CD4-positive, alpha-beta T cell treated with Interleukin-21 for 1 hour (primary cell): ENCODE measurements around the gene THAP2.

Source experiments
- DNase-seq: peaks from one replicate; pipeline ENCODE4 v3.0.0-alpha.2; 2020

The THAP2 gene

DNA sequence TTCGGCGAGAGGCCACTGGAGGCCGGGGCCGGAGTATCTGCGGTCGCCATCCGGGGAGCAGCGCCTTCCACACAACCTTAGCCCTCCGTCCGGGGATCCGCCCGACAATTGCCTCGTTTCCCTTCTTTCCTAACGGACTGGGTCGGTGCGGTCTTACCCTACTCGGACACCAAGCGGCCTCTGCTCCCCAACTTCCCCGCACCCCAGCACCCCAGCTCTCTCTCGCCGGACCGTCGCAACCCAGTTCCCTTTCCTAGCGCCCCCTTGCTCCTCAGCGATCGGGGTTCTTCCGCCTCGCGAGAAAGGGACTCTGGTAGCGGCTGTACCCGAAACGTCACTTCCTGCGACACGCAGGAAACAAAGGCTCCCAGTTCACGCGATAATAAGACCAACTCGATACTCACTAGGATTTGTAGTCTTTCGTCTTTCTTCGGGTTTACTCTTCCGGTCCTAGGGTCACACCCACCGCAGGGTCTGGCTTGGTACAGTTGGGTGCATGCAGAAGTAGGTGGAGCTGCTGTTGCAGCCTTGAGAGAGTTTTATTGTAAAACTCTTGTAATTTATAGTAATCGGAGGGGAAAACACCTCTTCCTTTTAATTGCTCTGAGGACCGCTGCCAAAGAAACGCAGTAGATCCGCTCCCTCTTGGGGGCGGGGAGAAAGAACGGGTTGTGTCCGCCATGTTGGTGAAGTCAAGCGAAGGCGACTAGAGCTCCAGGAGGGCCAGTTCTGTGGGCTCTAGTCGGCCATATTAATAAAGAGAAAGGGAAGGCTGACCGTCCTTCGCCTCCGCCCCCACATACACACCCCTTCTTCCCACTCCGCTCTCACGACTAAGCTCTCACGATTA lies at the start of gene THAP2, which contains the start of gene ZFC3H1:
Gene THAP2, plus strand, starts transcription at position 741 of the 850 bp plus-strand sequence. CDS start 209 bp downstream, outside the sequence.
Gene ZFC3H1, minus strand, starts transcription at position 288 of the 850 bp plus-strand sequence. Its CDS starts 238 bp downstream, at position 50.
- peak; percentile 98 for DNase-seq

DNA sequence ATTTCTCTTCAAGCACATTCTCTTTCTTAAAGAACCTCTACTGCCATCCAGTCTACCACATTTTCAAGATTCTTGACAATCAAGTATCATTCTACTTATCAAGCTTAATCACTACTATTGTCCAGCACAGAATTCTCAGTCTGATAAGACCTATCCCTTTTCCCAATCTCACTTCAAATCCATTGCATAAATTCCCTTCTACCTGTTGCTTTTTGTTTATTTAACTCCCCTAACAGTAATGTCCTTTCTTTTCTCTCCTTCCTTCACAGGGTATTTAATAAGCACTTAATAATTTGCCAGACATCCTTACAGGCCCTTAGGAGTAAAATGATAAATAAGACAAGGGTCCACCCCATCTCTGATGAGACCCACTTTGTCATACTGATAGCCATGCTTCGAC lies 42.2 kb upstream of the THAP2 start:
- no peak for DNase-seq

DNA sequence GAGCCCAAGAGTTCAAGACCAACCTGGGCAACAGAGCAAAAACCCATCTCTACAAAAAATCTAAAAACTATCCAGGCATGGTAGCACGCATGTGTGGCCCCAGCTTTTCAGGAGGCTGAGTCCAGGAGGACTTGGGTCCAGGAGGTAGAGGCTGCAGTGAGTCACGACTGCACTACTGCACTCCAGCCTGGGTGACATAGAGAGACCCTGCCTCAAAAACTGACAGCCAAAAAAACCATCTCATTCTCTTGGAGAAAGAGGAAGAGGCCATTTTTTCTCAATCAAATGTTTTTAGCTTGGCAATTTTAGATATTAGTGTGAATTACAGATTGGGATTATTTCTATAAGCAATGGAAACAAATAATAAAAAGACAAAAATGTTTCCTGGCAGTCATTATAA lies 38.6 kb upstream of the THAP2 start:
- no peak for DNase-seq

DNA sequence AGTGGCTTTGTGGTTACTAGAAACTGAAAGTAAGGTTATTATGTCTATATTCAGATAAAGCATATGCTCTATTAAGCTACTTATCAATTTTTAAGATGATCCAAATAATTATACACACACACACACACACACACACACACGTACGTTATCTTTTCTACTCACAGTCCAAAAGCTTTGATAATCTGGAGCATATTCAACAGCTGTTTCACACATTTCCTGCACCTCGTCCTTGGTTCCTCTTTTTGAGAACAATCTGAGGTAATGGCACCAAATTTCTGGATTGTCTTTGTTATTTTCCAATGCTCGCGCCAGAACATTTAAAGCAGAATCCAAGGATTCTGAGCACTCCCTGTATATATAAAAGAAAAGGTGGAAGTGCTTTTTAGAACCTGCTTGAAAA lies 38.0 kb upstream of the THAP2 start:
- peak; percentile 4 for DNase-seq

DNA sequence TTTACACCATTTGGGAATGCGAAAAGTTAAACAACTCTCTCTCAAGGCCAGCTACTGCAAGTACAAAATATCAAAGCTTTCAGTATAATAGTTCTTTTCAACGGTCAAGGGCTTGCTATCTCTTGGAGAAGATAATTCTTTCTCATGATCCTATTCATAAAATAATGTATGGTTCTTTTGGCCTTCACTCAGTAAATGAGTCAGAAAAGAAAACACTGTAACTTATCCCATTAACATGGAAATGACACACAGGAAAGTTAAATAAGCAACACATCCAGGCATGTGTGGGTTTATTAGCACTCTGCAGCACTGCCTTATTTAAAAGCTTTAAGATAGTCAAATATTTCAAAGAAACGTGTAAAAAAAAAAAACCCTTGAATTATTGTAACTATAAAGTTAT lies 37.3 kb upstream of the THAP2 start:
- DNase-seq = no peak

DNA sequence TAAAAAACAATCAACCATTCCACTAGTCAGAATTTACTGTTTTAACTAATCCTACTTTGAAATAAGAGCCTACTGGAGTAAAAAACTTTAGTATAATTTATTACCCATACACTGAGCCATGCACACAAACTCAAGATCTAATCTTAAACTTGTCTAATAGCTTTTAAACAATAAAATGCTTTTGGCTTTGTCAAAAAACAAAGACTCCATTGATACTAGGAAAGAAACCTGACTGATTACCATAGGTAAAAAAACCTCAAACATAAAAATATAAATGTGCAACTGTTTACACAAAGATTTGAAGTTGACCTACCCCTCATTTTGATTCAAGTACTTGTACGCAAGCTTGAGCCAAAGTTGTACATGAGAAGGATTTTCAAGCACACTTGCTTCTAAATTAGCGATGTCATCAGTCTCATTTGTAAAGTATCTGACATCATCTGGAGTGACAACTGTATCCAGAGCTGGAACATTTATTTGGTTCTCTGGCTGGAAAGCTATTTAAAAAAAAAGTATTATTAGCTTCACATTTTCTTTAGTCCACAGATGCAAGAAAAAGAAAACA lies 36.6 kb upstream of the THAP2 start:
- DNase-seq = no peak

DNA sequence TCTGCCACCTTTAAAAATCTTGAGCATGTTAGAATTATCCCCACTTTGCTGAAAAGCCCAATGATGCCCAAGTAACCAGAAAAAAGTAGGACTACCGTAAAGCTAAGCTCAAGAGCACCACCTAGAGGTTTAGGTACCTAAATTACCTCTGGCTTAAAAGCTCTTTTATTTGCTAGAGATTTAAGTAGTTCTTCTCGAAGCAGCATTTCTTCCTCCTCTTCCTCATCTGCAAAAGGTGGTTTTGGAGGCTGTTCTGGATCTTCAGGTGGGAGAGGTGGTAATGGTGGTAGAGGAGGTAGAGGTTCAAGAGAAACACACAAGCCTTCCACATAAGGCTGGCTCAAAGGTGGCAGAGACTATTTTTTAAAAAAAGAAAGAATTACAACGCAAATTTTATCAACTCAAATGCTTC lies 27.4 kb upstream of the THAP2 start:
- peak; percentile 65 for DNase-seq

DNA sequence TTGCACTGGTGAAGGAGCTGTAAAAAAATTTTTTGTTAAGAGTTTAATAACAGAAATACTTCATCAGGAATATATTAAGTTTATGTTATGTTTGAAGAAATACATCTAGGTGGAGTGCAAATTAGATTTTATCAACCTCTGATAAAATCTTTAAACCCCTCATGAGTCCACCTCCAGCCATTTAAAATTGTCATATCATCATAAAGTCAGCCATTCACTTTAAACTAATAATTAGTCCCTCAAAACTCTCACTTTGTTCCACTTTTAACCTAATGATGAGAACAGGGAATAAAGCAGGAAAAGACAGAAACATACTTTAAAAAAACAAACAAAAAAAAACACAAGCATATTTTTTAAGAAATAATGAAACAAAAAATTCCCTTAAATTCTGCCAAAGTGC lies 25.6 kb upstream of the THAP2 start:
- no peak for DNase-seq

DNA sequence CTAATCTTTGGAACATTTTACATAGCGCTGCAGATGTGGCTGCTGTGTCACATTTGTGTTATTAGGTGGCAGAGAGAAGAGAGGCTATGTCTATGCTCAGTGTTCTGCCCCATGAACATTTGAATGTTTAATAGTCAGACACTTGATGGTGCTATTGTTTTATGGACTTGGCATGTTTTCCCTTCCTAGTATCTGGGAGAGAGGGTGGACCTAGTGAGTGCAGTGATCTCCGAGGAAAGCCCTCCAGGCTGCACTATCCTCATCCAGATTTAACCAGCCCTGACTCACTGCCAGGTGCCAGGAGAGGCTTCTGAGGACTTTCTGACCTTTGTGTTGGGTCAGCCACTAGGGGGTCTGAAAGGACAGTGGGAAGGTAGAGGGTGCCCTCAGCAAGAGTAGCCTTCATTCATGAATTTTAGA lies 24.8 kb upstream of the THAP2 start:
- no peak for DNase-seq

DNA sequence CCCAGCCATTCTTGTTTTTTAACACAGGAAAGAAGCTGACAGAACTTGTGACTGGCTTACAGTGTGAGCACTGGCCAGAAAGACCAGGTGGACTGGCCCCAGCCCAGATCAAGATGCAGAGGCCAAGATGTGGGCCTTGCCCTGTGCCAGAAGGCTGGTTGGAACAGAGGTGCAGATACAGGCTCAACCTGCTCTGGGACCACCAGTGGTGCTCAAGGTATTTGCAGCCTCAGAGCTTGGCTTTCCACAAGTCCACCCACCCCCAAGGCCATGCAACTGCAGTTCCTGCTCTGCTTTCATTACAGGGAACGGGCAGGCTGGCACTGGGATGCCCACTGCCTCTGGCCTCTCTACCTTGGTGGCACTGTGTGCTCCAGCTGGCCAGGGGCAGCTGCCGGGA lies 23.8 kb upstream of the THAP2 start:
- DNase-seq = no peak

DNA sequence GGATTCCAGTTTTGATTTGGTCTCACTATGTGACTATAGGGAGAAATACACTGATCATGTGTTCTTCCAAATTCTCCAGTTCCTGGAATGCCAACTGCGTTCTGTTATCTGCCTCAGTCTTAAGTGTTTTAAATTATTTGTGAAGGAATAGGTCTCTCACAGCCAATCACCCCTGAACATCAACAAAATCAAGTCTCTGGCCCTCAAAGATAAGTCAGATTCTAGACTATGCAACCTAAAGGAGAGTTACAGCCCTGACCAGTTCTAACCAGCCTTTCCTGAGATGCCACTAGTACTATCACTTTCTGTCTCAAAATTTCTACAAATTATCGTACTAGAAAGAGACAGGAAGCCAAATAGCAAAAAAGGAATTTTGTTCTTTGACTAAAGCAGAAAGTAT lies 22.7 kb upstream of the THAP2 start:
- DNase-seq = no peak

DNA sequence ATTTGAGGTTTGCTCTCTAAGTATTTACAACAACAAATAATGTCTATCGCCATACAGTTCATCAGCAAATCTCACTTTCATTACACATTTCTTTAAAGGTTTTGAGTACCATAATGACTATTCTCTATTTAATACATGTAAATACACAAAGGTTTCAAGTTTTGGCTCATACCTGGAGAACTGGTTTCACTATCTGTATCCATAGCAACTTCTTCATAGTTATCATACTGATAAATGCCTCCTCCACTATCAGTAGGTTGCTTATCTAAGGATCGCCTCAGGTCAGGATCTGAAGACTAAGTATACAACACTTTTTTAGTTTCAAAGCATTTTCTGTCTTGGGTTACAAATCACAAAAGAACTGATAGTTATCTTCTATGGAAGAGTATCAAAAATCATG lies 21.8 kb upstream of the THAP2 start:
- no peak for DNase-seq

DNA sequence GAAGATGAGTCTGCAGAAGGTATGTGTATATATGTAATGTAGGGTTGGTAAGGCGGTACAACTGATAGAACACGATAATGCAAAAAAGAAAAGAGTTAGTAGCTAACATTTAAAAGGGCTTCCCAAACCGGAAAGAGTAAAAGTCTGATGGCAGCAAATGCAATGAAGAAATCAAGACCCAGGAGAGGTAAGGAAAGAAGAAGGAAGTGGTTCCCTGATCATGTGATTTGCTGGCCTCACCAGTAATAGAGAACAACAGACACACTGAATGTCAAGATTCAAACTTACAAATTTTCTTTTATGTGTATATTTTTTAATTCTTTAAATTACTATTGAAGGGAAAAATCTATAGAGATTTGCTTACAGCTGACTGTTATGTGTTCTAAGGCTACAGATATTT lies 18.8 kb upstream of the THAP2 start:
- DNase-seq = no peak

DNA sequence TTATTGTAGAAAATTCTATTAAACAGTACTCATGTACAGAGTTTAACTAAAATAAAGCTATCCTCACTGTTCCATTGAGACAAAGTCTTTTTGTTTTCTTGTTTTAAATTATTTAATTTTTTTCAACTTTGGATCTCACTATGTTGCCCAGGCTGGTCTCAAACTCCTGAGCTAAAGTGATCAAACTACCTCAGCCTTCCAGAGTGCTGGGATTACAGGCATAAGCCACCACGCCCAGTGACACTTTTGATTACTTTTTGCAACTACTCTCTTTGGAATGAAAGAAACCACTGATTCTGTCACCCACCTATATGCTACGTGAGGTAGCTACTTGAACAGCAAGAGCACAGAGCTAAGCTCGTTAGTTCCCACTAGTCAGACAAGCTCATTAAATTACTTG lies 17.6 kb upstream of the THAP2 start:
- DNase-seq = no peak

DNA sequence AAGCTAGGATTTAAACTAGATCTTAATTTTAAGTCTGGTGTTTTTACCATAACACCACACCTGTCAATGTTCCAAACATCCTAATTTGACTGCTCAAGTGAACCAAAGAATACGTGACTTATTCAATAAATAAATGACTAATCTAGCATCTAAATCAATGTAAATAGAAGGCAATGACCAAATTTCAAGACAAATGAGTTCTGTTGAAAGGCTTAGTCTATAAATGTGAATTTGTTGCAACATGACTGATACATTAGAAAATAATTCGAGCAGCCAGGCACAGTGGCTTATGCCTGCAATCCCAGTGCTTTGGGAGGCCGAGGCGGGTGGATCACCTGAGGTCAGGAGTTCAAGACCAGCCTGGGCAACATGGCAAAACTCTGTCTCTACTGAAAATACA lies 15.6 kb upstream of the THAP2 start:
- DNase-seq = no peak

DNA sequence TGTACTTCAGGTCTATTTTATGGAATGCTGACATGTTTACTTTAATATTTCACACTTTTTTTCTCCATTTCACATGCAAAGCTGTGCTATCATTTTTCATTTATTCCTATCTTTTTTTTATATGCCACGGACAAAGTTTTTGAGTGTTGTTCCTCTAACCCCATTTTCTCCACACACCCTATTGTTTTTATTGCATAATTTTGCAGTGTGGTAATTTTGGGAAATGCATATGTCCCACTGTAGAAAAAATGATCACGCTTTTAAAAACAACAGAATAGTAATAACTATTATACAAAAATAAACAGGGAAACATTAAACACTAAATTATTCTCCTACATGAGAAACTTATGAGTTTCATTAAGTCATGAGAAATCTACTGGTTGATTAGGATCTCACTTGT lies 14.7 kb upstream of the THAP2 start:
- no peak for DNase-seq

DNA sequence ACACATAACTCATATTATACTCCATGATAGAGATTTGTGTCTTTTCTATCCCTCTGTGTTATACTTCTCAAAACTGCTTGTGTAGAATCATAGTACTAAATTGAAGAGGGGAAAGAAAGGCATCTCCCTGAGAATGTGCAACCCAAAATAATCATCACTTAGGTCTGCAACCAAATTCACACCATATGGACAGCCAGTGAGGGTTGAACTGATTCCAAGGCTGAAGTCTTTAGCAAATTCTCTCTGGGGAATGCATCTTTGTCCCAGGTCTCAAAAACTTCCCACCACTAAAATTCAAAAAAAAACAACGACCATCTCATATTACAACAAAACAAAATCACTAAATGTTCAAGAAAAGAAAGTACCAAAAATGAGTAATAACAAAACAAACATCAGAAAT lies 11.4 kb upstream of the THAP2 start:
- DNase-seq = no peak

DNA sequence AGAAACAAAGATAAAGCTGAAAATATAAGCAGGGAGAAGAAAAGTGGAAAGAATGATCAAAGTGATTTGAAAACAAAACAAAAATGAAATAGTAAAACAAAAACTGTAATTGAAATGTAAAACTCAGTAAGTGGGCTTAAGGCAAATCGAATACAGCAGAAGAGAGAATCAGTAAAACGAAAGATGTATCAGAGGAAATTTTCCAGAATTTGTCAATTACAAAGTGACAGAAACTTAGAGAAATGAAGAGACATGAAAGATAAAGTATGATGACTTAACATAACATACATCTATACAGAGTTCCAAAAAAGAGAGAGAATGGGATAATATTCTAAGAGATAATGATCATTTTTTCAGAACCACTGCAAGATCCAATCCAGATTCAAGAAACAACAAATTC lies 11.0 kb upstream of the THAP2 start:
- no peak for DNase-seq

DNA sequence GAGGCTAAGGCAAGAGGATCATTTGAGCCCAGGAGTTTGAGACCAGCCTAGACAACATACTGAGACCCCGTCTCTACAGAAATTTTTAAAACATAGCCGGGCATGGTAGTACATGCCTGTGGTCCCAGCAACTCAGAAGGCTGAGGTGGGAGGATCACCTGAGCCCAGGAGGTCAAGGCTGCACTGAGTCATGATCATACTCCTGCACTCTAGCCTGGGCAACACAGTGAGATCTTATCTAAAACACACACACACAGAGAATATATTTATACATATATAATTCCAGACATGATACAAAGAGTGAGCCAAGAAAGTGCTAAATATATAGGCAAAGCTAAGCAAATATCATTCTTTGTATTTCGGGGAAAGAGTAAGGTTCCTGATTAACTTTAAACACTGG lies 9.9 kb upstream of the THAP2 start:
- no peak for DNase-seq

DNA sequence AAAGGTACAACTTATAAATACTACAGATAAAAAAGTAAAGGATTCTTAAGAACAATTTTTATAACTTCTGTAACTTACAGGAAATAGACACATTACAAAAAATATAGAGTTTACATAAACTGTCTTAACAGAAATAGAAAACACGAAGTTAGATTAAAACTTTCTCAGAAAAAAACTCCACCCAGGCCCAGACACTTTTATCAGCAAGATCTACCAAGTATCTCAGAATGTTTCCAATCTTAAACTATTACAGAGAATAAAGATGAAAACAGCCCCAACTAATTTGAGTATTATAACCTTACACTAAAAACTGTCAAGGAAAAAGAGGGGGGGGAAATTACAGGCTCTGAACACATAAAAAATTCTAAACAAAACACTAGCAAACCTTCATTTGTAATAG lies 8.6 kb upstream of the THAP2 start:
- DNase-seq = no peak

DNA sequence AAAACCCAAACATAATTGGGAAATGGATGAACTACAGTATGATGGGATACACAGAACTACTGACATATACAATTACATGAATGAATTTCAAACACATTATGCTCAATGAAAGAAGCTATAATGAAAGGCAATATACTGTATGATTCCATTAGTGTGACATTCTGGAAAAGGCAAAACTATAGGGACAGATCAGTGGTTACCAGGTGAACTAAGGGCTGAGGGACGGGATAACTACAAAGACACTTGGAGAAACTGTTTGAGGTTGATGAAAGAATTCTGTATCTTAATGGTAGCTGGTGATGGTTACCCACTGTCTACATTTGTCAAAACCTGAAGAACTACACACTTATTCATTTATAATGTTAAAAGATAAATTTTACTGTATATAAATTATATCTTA lies 8.2 kb upstream of the THAP2 start:
- DNase-seq = no peak

DNA sequence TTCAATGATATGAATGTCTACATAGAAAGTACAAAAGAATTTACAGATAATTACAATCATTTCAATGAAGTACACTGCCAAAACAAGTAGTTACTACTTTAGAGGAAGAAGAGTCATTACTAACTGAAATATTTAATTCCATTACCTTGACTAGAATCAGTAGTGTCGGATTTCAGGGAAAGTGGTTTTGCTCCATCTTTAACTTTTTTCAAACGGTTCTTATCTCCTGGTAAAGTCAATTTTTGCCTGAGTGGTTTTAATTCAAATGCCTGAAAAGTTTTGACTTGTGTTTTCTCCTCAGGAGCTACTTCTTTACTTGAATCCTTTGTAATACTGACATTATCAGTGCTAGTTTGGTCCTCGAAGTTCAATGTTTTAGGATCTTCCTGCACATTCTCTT lies 7.4 kb upstream of the THAP2 start:
- DNase-seq = no peak

DNA sequence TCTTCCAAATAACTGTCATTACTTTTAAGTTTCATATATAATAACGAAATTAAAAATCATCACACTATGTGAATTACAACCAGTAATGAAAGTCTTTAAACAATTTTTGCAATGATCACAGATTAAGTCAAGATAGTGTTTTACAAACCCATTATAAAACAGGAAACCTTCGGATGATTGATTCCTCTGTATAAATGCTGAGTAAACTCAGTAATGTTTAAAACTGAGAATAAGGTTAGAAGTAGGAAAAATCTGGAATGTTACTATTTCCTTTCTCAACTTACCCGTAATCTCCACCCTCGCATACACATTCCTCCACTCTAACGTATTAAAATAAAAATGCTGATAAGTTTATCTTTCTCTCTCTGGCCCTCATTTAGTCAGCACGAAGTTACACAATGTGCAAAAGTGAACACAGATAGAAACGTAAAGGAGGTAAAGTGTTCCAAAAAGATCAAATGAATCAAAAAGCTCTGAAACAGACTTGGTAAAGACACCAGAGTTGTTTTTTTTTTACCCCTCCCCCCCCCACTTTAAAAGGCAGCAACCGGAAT lies 2.0 kb upstream of the THAP2 start:
- DNase-seq = no peak

DNA sequence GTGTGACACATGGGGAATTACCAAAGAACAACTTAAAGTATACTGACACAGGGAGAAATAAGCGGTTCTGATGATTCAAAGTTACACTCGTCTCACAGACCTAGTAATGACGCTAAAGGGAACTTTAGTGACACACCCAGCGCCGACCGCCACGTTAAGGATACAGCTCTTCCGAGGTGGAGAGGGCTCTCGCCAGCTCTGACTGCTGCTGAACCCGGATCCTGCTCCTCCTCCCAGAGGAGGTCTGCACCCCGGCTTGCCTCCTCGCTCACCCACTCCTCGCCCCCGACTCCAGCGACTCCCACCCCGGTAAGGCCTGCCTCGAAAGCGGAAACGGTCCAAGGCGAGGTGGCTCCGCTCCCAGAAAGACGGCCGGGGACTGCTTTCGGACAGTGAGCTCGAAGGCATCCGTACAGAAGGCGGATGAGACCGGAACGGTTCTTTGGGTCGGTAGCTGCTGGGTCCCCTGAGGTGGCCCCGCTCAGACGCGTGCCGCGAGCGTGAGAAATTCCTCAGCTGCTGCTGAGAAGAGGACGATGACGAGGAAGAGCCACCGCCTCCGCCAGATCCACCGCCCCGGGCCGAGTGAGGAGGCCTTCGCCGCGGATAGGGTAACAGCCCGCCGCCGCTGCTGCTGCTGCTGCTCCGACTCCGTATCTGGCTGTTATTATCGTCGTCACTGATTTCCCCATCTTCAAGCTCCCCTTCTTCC lies 1.1 kb upstream of the THAP2 start:
- peak; percentile 78 for DNase-seq
